Skeletal muscle cell (primary cell): ENCODE data around the gene SUPT20H.
A peak's percentile ranks its signal among the peaks of the same experiment; 100 is the strongest.

Source experiments
- DNase-seq: peaks from one replicate; pipeline ENCODE4 v3.0.0-alpha.2; 2010; ENCODE audit warnings: low read depth
- H3K4me3 ChIP-seq: 2 replicates; pipeline ENCODE4 v1.5.1; 2011; ENCODE audit warnings: low read depth, mild to moderate bottlenecking, control low read depth, low read length, moderate library complexity

SUPT20H gene

GRCh38 chr13:37058910-37059847 lies at the start of gene SUPT20H:
SUPT20H (minus strand) TSS chr13:37059688; CDS start chr13:37051490, 8,198 bp downstream.
- peak; percentile 70 for DNase-seq
- H3K4me3 ChIP-seq = peak within 1 kb of the TSS; percentile 87

- no peak for DNase-seq
- no peak overlapping the region for H3K4me3 ChIP-seq
Measured at GRCh38 chr13:37109051-37109678, 49.7 kb upstream of the SUPT20H start.

- no peak for DNase-seq
Measured at GRCh38 chr13:37107868-37108267, 48.4 kb upstream of the SUPT20H start.

GRCh38 chr13:37107456-37107855 lies 48.0 kb upstream of the SUPT20H start:
- no peak for DNase-seq
- H3K4me3 ChIP-seq = no peak overlapping the region

More at GRCh38 chr13:37107868-37108267, 48.4 kb upstream of the SUPT20H start:
- no peak overlapping the region for H3K4me3 ChIP-seq

GRCh38 chr13:37106642-37107041 lies 47.2 kb upstream of the SUPT20H start:
- DNase-seq = no peak
- no peak overlapping the region for H3K4me3 ChIP-seq

- no peak for DNase-seq
- H3K4me3 ChIP-seq = no peak within 1 kb of the TSS
Measured at GRCh38 chr13:37105251-37105714, 45.8 kb upstream of the SUPT20H start, which contains the start of gene CSNK1A1L. CSNK1A1L (minus strand) TSS chr13:37105664; CDS start chr13:37105256, 408 bp downstream.

GRCh38 chr13:37102896-37103295 lies 43.4 kb upstream of the SUPT20H start:
- DNase-seq = no peak
- H3K4me3 ChIP-seq = no peak overlapping the region

- no peak for DNase-seq
- H3K4me3 ChIP-seq = no peak overlapping the region
Measured at GRCh38 chr13:37101201-37101600, 41.7 kb upstream of the SUPT20H start.

GRCh38 chr13:37100731-37101130 lies 41.2 kb upstream of the SUPT20H start:
- DNase-seq = no peak

GRCh38 chr13:37097076-37097475 lies 37.6 kb upstream of the SUPT20H start:
- H3K4me3 ChIP-seq = no peak overlapping the region
- no peak for DNase-seq

More at GRCh38 chr13:37100731-37101130, 41.2 kb upstream of the SUPT20H start:
- H3K4me3 ChIP-seq = no peak overlapping the region

- no peak for DNase-seq
Measured at GRCh38 chr13:37094840-37095239, 35.4 kb upstream of the SUPT20H start.

GRCh38 chr13:37094099-37094498 lies 34.6 kb upstream of the SUPT20H start:
- H3K4me3 ChIP-seq = no peak overlapping the region
- no peak for DNase-seq

More at GRCh38 chr13:37094840-37095239, 35.4 kb upstream of the SUPT20H start:
- H3K4me3 ChIP-seq = no peak overlapping the region

GRCh38 chr13:37091835-37092234 lies 32.3 kb upstream of the SUPT20H start:
- no peak overlapping the region for H3K4me3 ChIP-seq
- no peak for DNase-seq

- H3K4me3 ChIP-seq = no peak overlapping the region
- DNase-seq = no peak
Measured at GRCh38 chr13:37090912-37091311, 31.4 kb upstream of the SUPT20H start.

GRCh38 chr13:37089495-37089894 lies 30.0 kb upstream of the SUPT20H start:
- no peak for DNase-seq
- H3K4me3 ChIP-seq = no peak overlapping the region

GRCh38 chr13:37087486-37087885 lies 28.0 kb upstream of the SUPT20H start:
- H3K4me3 ChIP-seq = no peak overlapping the region
- DNase-seq = no peak

- no peak overlapping the region for H3K4me3 ChIP-seq
- no peak for DNase-seq
Measured at GRCh38 chr13:37085606-37086005, 26.1 kb upstream of the SUPT20H start.

- H3K4me3 ChIP-seq = no peak overlapping the region
Measured at GRCh38 chr13:37076818-37077217, 17.3 kb upstream of the SUPT20H start.

GRCh38 chr13:37075164-37075563 lies 15.7 kb upstream of the SUPT20H start:
- no peak for DNase-seq
- no peak overlapping the region for H3K4me3 ChIP-seq

More at GRCh38 chr13:37076818-37077217, 17.3 kb upstream of the SUPT20H start:
- DNase-seq = no peak

- no peak overlapping the region for H3K4me3 ChIP-seq
- no peak for DNase-seq
Measured at GRCh38 chr13:37074703-37075102, 15.2 kb upstream of the SUPT20H start.
